HepG2 (cell line): ENCODE data around the gene CAMK2N2. TPM values are rescaled to one million over a fixed set of nuclear protein-coding genes. Genes with fewer than 3 reads are reported as not detected.
A peak's percentile ranks its signal among the peaks of the same experiment; 100 is the strongest.

Experiments
- ARHGAP35 ChIP-seq: sonication (generic); formaldehyde crosslinking; IDR thresholded peaks from 2 replicates; pipeline ENCODE4 v1.9.0; 2022; ENCODE audit warnings: mild to moderate bottlenecking, inconsistent platforms, moderate library complexity, missing genetic modification reagents, borderline replicate concordance
- KDM3A ChIP-seq: IDR thresholded peaks from 2 replicates; pipeline ENCODE4 v1.6.1; 2018; ENCODE audit warnings: low read depth, missing compliant biosample characterization
- NPAS2 ChIP-seq: sonication (generic); formaldehyde crosslinking; IDR thresholded peaks from 2 replicates; pipeline ENCODE4 v1.8.0; 2022; ENCODE audit warnings: mild to moderate bottlenecking, missing genetic modification reagents, borderline replicate concordance
- RAD21 ChIP-seq: fragments of 450-650 bp; formaldehyde crosslinking; IDR thresholded peaks from 2 replicates; pipeline ENCODE4 v1.5.0; 2020; ENCODE audit warnings: mild to moderate bottlenecking
- RFX3 ChIP-seq: IDR thresholded peaks from 2 replicates; pipeline ENCODE4 v1.6.1; 2016; ENCODE audit warnings: missing biosample characterization, missing genetic modification reagents
- THAP7 ChIP-seq: sonication (generic); formaldehyde crosslinking; IDR thresholded peaks from 2 replicates; pipeline ENCODE4 v1.8.1; 2023; ENCODE audit warnings: mild to moderate bottlenecking, missing genetic modification reagents
- ZNF543 ChIP-seq: sonication (generic); formaldehyde crosslinking; IDR thresholded peaks from 2 replicates; pipeline ENCODE4 v1.4.0; 2020; ENCODE audit warnings: mild to moderate bottlenecking, missing genetic modification reagents
- ZNF672 ChIP-seq: sonication (generic); formaldehyde crosslinking; IDR thresholded peaks from 2 replicates; pipeline ENCODE4 v1.8.1; 2022; ENCODE audit warnings: missing genetic modification reagents
- ZNF709 ChIP-seq: sonication (generic); formaldehyde crosslinking; IDR thresholded peaks from 2 replicates; pipeline ENCODE4 v1.5.0; 2020; ENCODE audit warnings: mild to moderate bottlenecking, missing genetic modification reagents
- ZNF749 ChIP-seq: sonication (generic); formaldehyde crosslinking; IDR thresholded peaks from 2 replicates; pipeline ENCODE4 v1.8.0; 2022; ENCODE audit warnings: mild to moderate bottlenecking, missing genetic modification reagents, moderate library complexity, borderline replicate concordance
- polyA plus RNA-seq, 8 experiments: library from polyadenylated mRNA; depleted of rRNA in 3 of 8; stranded (reverse) in 7 of 8; unstranded in 1 of 8; fragments of >200 nt; fragmentation: Illumina TruSeq in 4 of 8; extraction: Trizol in 4 of 8; gene quantifications; 2 replicates each; pipeline versions ENCODE4 v1.2.1 to v1.2.3, GENCODE V29; 2011 to 2016; ENCODE audit warnings: low read depth in 4 of 8, missing spikeins in 1 of 8, mixed read lengths in 1 of 8; ENCODE audit not compliant: insufficient read depth in 1 of 8
- total RNA-seq, 5 experiments: library from RNA; depleted of rRNA; stranded (reverse); fragments of >200 nt; fragmentation: Illumina TruSeq; extraction: Trizol; gene quantifications; 2 replicates each; pipeline ENCODE4 v1.2.3, GENCODE V29; 2016; ENCODE audit warnings: low read depth in 1 of 5
- TF ChIP-seq, protein P1 (sequence below): sonication (generic); formaldehyde crosslinking; IDR thresholded peaks from 2 replicates; pipeline ENCODE4 v1.5.1; 2020; ENCODE audit warnings: missing genetic modification reagents, mild to moderate bottlenecking, borderline replicate concordance
- TF ChIP-seq, protein P2 (sequence below), 2 experiments: fragments of 450-650 bp in 1 of 2; sonication (generic) in 1 of 2; formaldehyde crosslinking in 1 of 2; IDR thresholded peaks; 2 replicates each; pipeline versions ENCODE4 v1.6.1 to v1.8.0; 2016 to 2022; ENCODE audit warnings: antibody characterized with exemption in 1 of 2, mild to moderate bottlenecking in 1 of 2, missing genetic modification reagents in 1 of 2

CAMK2N2 gene
- total and polyA plus RNA-seq, 2 of the 13 experiments (the other 11 are each of a cell fraction or from before 2014, with no cell fraction given): 0.12 to 0.27 TPM

GRCh38 chr3:184241447-184242296, 19.7 kb downstream of the CAMK2N2 start (continued):
- no peak for TF ChIP-seq THAP7 (CRISPR knock-in tag)
- peak; percentile 55; the same call in 1 of the 2 replicates for TF ChIP-seq ZNF672
- TF ChIP-seq ZNF709 (CRISPR knock-in tag): no peak; the same call in 1 of the 2 replicates
- 0 out of 2 replicates have a peak, but pooled peaks have one; percentile 89 for TF ChIP-seq KDM3A
- TF ChIP-seq RAD21 (CRISPR knock-in tag): peak; percentile 99
- no peak for TF ChIP-seq RFX3 (CRISPR knock-in tag)
- TF ChIP-seq ZNF543 (CRISPR knock-in tag): peak; percentile 93
- TF ChIP-seq ARHGAP35 (CRISPR knock-in tag): no peak; the same call in 1 of the 2 replicates
- TF ChIP-seq, protein P1, sequence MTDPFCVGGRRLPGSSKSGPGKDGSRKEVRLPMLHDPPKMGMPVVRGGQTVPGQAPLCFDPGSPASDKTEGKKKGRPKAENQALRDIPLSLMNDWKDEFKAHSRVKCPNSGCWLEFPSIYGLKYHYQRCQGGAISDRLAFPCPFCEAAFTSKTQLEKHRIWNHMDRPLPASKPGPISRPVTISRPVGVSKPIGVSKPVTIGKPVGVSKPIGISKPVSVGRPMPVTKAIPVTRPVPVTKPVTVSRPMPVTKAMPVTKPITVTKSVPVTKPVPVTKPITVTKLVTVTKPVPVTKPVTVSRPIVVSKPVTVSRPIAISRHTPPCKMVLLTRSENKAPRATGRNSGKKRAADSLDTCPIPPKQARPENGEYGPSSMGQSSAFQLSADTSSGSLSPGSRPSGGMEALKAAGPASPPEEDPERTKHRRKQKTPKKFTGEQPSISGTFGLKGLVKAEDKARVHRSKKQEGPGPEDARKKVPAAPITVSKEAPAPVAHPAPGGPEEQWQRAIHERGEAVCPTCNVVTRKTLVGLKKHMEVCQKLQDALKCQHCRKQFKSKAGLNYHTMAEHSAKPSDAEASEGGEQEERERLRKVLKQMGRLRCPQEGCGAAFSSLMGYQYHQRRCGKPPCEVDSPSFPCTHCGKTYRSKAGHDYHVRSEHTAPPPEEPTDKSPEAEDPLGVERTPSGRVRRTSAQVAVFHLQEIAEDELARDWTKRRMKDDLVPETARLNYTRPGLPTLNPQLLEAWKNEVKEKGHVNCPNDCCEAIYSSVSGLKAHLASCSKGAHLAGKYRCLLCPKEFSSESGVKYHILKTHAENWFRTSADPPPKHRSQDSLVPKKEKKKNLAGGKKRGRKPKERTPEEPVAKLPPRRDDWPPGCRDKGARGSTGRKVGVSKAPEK (CRISPR knock-in tag): 0 out of 2 replicates have a peak, but pooled peaks have one; percentile 49
- TF ChIP-seq, protein P2, sequence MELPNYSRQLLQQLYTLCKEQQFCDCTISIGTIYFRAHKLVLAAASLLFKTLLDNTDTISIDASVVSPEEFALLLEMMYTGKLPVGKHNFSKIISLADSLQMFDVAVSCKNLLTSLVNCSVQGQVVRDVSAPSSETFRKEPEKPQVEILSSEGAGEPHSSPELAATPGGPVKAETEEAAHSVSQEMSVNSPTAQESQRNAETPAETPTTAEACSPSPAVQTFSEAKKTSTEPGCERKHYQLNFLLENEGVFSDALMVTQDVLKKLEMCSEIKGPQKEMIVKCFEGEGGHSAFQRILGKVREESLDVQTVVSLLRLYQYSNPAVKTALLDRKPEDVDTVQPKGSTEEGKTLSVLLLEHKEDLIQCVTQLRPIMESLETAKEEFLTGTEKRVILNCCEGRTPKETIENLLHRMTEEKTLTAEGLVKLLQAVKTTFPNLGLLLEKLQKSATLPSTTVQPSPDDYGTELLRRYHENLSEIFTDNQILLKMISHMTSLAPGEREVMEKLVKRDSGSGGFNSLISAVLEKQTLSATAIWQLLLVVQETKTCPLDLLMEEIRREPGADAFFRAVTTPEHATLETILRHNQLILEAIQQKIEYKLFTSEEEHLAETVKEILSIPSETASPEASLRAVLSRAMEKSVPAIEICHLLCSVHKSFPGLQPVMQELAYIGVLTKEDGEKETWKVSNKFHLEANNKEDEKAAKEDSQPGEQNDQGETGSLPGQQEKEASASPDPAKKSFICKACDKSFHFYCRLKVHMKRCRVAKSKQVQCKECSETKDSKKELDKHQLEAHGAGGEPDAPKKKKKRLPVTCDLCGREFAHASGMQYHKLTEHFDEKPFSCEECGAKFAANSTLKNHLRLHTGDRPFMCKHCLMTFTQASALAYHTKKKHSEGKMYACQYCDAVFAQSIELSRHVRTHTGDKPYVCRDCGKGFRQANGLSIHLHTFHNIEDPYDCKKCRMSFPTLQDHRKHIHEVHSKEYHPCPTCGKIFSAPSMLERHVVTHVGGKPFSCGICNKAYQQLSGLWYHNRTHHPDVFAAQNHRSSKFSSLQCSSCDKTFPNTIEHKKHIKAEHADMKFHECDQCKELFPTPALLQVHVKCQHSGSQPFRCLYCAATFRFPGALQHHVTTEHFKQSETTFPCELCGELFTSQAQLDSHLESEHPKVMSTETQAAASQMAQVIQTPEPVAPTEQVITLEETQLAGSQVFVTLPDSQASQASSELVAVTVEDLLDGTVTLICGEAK (IDR thresholded peaks at IDR 0.05): no peak
- TF ChIP-seq, protein P2 (CRISPR knock-in tag; IDR thresholded peaks at IDR 0.05): no peak; the same call in 1 of the 2 replicates
- no peak for TF ChIP-seq NPAS2
- TF ChIP-seq ZNF749 (CRISPR knock-in tag): no peak
